Kidney glomerular epithelial cell (primary cell): ENCODE results near the gene P2RX1.
"Not testable (repeated sequence)": the region's sequence is repeated elsewhere in the genome, so short reads cannot be mapped to it uniquely, and the experiment has no call there.

Experiments used
- DNase-seq: peaks from one replicate; lab custom pipeline; 2025; lab: John Stamatoyannopoulos, UW

P2RX1 gene

DNA sequence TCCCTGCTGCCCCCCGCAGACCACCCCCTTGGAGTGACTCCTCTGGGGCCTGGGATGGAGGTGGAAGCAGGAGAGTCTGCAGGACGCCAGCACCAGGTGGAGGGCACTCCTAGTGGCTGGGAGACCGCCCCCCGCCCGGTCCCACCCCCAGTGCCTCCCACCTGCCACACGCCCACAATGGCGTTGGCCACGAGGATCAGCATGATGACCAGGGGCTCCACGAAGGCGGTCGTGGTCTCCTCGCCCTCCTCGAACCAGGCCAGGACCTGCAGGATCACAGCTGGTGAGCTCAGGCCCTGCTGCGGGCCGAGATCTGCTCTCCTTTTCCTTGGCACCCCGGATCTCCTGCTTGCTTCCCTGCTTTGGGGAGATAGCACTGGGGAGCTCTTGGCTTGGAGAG, 35.2 kb upstream of the P2RX1 start:
- DNase-seq, result no peak

DNA sequence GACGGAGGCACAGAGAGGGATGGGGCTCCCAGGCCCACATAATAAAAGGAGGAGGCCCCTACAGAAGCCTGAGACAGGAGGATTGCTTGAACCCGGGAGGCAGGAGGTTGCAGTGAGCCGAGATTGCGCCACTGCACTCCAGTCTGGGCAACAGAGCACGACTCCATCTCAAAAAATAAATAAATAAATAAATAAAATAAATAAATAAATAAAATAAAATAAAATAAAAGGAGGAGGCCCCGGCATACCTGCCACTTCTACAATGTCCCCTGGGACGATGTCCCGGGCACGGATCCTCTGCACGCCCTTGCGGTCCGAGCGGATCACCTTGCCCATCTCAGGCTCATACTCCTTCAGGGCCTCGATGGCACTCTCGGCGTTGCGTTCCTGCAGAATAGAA, 34.7 kb upstream of the P2RX1 start:
- DNase-seq, result no peak

DNA sequence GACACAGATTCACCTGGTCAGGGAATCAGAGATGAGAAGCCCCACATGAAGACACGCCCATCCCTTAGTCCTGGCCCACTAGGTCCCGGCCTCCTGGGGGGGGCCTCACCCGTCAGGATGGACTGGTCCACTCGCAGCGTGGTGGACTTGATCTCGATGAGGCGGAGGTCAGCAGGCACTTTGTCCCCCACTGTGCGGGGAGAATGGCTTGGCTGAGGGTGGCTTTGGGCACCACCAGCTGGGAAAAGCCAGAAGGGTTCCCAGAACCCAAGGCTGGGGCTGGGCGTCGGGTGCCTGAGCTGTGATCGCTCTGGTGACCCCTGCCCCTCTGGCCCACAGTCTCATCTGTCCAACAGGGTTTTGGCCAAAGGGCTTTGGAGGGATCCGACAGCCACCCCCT, 34.3 kb upstream of the P2RX1 start:
- DNase-seq, result no peak

- no peak for DNase-seq
These were observed 33.2 kb upstream of the P2RX1 start for GRCh38 chr17:3949418-3949817.

- DNase-seq, result not testable (repeated sequence)
These were observed 32.3 kb upstream of the P2RX1 start for GRCh38 chr17:3948551-3948950.

DNA sequence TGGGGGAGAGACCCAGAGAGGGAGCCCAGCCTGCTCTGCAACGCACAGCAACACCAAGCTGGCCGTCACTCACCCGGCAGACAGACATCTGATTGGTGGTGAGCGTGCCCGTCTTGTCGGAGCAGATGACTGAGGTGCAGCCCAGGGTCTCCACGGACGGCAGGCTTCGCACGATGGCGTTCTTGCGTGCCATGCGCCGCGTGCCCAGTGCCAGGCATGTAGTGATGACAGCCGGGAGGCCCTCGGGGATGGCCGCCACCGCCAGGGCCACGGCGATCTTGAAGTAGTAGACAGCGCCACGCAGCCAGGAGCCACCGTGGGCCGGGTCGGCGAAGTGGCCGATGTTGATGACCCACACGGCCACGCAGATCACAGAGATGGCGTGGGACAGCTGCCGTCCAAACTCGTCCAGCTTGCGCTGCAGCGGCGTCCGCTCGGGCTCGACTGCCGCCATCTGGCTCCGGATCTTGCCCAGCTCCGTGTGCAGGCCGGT, 31.1 kb upstream of the P2RX1 start:
- DNase-seq, result no peak

GRCh38 chr17:3946711-3947235, 30.5 kb upstream of the P2RX1 start:
- no peak for DNase-seq

- DNase-seq, result no peak
These were observed 28.5 kb upstream of the P2RX1 start for GRCh38 chr17:3944485-3945388.

- DNase-seq, result no peak
These were observed 27.1 kb upstream of the P2RX1 start for GRCh38 chr17:3943240-3943891.

DNA sequence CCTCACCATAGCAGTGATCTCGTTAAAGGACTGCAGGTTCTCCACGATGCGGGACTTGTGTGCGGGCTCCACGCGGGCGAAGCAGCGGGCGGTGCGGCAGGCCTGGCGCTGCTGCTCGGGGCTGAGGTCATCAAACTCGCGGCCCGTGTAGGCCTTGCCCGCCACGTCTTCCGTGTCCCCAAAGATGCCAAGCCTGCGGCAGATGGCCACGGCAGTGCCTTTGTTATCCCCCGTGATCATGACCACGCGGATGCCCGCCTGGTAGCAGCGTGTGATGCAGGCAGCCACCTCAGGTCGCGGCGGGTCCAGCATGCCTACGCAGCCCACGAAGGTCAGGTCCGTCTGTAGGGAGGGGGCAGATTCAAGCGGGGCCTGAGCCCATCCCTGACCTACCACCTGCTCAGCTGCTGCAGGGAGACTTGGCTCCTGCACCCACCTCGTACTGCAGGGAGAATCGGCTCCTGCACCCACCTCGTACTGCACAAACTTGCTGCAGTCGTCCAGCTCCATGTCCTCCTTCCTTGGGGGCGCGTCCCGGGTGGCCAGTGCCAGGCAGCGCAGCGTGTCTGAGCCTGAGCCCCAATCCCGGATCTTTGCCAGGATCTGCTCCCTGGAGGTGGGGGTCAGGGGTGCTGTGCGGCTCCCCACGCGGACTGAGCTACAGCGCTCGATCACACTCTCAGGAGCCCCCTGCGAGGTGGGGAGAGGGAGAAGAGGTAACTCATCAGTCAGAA, 24.9 kb upstream of the P2RX1 start:
- DNase-seq, result no peak

DNA sequence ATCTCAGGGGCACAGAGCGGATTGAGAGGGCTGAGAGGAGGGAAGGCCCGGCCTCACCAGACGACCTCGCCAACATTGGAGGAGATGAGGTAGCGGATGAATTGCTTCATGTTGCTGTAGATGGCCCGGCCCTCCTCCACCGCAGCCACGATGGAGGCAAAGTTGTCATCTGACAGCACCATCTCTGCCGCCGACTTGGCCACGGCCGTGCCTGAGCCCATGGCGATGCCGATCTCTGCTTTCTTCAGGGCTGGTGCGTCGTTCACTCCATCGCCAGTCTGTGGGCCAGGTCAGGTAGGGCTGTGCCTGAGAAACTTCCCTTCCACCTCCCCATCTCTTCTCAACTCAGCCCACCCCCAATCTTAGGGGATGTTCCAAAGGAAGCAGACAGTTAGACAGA, 21.1 kb upstream of the P2RX1 start:
- no peak for DNase-seq

- no peak for DNase-seq
These were observed 19.6 kb upstream of the P2RX1 start for GRCh38 chr17:3935825-3936355.

- DNase-seq, result peak; percentile 16
These were observed 18.9 kb upstream of the P2RX1 start for GRCh38 chr17:3935140-3935542.

GRCh38 chr17:3929764-3930163, 13.5 kb upstream of the P2RX1 start:
- DNase-seq, result no peak

- DNase-seq, result no peak
These were observed 12.9 kb upstream of the P2RX1 start for GRCh38 chr17:3929181-3929580.

DNA sequence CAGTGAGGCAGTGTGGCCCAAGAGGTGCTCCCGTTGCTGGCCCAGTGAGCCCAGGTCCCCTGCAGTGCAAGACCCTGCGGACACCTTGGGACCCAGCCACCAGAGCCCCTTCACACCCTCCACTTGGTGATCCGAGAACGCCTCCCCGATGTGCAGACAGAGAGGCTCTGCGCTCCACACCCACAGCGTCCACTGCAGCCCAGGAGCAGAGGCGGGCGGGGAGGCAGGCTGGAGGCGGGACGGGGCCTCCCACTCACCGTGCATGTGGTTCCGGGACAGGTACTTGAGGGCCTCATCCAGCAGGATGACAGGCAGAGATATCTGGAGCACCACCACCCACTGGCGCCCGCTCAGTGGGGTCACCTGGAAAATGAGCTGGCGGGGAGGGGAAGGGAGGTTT, 12.1 kb upstream of the P2RX1 start:
- no peak for DNase-seq

- no peak for DNase-seq
These were observed 11.5 kb upstream of the P2RX1 start for GRCh38 chr17:3927628-3928340.

- DNase-seq, result no peak
These were observed 10.8 kb upstream of the P2RX1 start for GRCh38 chr17:3926860-3927627.

- DNase-seq, result no peak
These were observed 9.6 kb upstream of the P2RX1 start for GRCh38 chr17:3925684-3926485.
